ENCODE data around the gene PLXNB1. TPM values are rescaled to one million over a fixed set of nuclear protein-coding genes. Genes with fewer than 3 reads are reported as not detected.

The PLXNB1 gene, protein sequence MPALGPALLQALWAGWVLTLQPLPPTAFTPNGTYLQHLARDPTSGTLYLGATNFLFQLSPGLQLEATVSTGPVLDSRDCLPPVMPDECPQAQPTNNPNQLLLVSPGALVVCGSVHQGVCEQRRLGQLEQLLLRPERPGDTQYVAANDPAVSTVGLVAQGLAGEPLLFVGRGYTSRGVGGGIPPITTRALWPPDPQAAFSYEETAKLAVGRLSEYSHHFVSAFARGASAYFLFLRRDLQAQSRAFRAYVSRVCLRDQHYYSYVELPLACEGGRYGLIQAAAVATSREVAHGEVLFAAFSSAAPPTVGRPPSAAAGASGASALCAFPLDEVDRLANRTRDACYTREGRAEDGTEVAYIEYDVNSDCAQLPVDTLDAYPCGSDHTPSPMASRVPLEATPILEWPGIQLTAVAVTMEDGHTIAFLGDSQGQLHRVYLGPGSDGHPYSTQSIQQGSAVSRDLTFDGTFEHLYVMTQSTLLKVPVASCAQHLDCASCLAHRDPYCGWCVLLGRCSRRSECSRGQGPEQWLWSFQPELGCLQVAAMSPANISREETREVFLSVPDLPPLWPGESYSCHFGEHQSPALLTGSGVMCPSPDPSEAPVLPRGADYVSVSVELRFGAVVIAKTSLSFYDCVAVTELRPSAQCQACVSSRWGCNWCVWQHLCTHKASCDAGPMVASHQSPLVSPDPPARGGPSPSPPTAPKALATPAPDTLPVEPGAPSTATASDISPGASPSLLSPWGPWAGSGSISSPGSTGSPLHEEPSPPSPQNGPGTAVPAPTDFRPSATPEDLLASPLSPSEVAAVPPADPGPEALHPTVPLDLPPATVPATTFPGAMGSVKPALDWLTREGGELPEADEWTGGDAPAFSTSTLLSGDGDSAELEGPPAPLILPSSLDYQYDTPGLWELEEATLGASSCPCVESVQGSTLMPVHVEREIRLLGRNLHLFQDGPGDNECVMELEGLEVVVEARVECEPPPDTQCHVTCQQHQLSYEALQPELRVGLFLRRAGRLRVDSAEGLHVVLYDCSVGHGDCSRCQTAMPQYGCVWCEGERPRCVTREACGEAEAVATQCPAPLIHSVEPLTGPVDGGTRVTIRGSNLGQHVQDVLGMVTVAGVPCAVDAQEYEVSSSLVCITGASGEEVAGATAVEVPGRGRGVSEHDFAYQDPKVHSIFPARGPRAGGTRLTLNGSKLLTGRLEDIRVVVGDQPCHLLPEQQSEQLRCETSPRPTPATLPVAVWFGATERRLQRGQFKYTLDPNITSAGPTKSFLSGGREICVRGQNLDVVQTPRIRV (N-terminal part only)
- total RNA-seq (2021; ENCODE audit: unreplicated experiment) (35.6 TPM), Bru-seq, nascent RNA (percentile 55 among the genes with signal in this experiment), BruChase-seq, experiment 1, labeled RNA remaining after a 6-hour chase (percentile 77 among the genes with signal in this experiment), BruChase-seq, experiment 2, labeled RNA remaining after a 2-hour chase (percentile 74 among the genes with signal in this experiment)
- 29.6 and 32.1 TPM in 2 replicates for polyA plus RNA-seq (2012)
- long read RNA-seq, partial matches to known transcripts = 9 of 24 reads
- long read RNA-seq, other reads (novel, unspliced or antisense) = 15 of 24 reads

DNA sequence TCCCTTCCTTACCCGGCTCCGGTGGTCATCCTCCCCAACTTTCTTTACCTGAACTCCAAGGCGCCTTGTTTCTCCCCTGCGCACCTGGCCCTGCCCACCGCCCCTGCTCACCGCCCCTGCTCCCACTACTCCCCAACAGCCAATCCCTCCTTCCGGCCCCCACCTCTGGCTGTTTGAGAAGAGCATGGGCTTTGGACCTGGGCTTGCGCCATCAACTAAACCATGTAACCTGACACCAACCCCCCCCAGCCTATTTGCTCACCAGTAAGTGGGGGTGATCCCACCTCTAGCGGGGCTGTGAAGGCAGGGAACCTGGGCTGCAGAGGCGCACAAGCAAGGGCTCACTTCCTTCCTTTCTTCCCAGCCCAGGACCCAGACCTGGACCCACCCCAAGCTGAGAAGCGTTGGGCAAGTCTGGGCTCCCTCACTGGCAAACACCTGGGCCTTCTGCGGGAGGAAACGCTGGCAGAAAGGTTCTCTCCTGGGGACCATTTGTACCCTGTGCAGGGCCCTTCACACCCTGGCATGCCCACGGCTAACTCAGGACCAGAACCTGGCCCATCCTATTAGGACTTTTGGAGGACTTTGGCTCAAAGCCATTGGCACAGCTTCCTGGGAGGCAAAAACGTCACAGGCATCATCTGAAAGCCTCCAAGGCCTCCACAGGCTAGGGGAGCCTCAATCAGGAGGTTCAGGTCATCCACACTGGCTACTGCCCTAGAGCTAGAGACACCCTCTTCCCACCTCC is at the start of gene PLXNB1:
TSS of gene PLXNB1 (minus strand) at position 127 of the 748 bp plus-strand sequence. CDS start 5,475 bp downstream, outside the sequence.
- POLR2A ChIA-PET = interaction anchor here (1.8 kb wide), 1 partner anchor 10 kb away, joined by 5 read pairs; the partner anchor contains the start of genes CCDC51 and TMA7
- intact Hi-C loops (cut with micrococcal nuclease) = no loop called here
- peak within 1 kb of the TSS; percentile 91 for H3K4me2 ChIP-seq (ENCODE audit: low read length)

More for the DNA sequence above, at the start of gene PLXNB1:
- CTCF ChIA-PET = interaction anchor here (2.7 to 3.3 kb wide), 2 partner anchors 10 to 29 kb away, joined by 8 to 15 read pairs; partner anchors contain the start of genes CCDC51 and TMA7
- Histone ChIP-seq H3K4me1 (ENCODE audit: control insufficient read depth in 1 of 2, insufficient read depth in 2 of 2, low read length in 2 of 2) (peaks cover 51 to 66% of the 10 kb centered on the region in 2 experiments), H3K27ac (ENCODE audit: low read depth, low read length) (peak within 1 kb of the TSS; percentile 81), H2AFZ (ENCODE audit: low read depth, low read length, poor library complexity, severe bottlenecking) (peak within 1 kb of the TSS; percentile 85), H3K9me3 (ENCODE audit: control insufficient read depth in 1 of 2, insufficient read depth in 1 of 2, low read depth in 1 of 2, low read length in 2 of 2) (no peaks in the 10 kb centered on the region), H3K9ac (ENCODE audit: low read length) (peak within 1 kb of the TSS; percentile 77), H4K20me1 (ENCODE audit: insufficient read depth) (no peaks in the 10 kb centered on the region), H3K36me3 (ENCODE audit: control insufficient read depth in 1 of 2, insufficient read depth in 2 of 2, low read length in 2 of 2) (peaks cover 0 to 17% of the 10 kb centered on the region in 2 experiments; a peak in 1 of 4 replicates), H3K27me3 (ENCODE audit: insufficient read depth, low read length) (no peaks in the 10 kb centered on the region), H3K4me3 (replicated peaks in 1 of 2; ENCODE audit: low read depth in 1 of 2, low read length in 2 of 2) (peak within 1 kb of the TSS; percentile 58 to 70), H3K79me2 (ENCODE audit: insufficient read depth, low read length) (peaks cover 9% of the 10 kb centered on the region; the same call in 1 of the 2 replicates), H3K9me2 (ENCODE audit: insufficient read depth) (no peaks in the 10 kb centered on the region)
- RAD21 ChIA-PET (ENCODE audit: low non-redundant PET in 1 of 2, low total read pairs in 2 of 2, uncharacterized antibody in 2 of 2, unreplicated experiment in 2 of 2) = no interaction called here
- no peak for DNase-seq (ENCODE audit: low read depth, low spot score)
- no peak for TF ChIP-seq EZH2 (IDR thresholded peaks at IDR 0.05)
- no peak for TF ChIP-seq EGR1 (IDR thresholded peaks at IDR 0.05; ENCODE audit: low read depth)
- TF ChIP-seq, protein P1, sequence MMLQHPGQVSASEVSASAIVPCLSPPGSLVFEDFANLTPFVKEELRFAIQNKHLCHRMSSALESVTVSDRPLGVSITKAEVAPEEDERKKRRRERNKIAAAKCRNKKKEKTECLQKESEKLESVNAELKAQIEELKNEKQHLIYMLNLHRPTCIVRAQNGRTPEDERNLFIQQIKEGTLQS (IDR thresholded peaks at IDR 0.05) = no peak
- no peak for TF ChIP-seq CBX3 (IDR thresholded peaks at IDR 0.05; ENCODE audit: low read depth)
- no peak for TF ChIP-seq SP1 (IDR thresholded peaks at IDR 0.05; ENCODE audit: low read depth)
- TF ChIP-seq CEBPB (IDR thresholded peaks at IDR 0.05; ENCODE audit: low read depth) = no peak
- no peak for TF ChIP-seq SRF (IDR thresholded peaks at IDR 0.05; ENCODE audit: low read depth)
- TF ChIP-seq ZFX (IDR thresholded peaks at IDR 0.05) = no peak
- BruUV-seq (replicated peaks) = no TSS peak
- ATAC-seq = peak; percentile 21
